ENCODE data around the gene GALNT13. TPM values are rescaled to one million over a fixed set of nuclear protein-coding genes. Genes with fewer than 3 reads are reported as not detected.

Gene GALNT13
- polyA plus RNA-seq, 2 of the 4 experiments (the other 2 are of a cell fraction): 12.1 to 15.6 TPM

DNA sequence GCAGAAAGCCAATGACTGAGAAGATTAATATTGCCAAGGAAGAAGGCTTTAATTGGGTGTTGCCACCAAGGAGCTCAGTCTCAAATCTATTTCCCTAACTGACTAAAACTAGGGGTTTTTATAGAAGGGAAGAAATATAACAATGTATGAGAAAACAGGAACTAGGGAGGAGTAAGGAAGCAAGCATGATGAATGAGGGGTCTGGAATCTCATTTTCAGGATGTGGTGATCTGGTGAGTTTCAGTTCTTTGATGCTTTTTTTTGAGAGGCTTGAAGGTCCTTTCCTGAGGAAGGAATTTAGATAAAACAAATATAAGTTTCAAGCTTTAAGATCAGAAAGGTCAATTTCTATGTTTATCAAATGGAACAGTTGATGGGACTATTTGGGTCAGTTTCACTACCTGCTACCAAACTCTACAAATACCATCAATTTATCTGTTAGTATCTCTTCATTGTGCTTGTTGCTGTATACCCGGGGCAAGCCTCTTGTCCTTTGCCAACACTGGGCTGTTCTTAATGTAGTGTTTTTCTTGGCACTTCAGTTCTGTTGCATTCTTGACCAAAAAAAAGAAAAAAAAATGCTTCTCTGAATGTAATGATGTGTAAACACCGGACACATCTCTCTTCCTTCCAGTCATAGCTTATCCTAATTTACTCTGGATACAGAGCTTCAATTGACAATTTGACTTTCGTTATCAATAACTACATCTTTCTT, 357.0 kb downstream of the GALNT13 start (continued):
- no peak for TF ChIP-seq NPAS2 (CRISPR knock-in tag; IDR thresholded peaks at IDR 0.05; ENCODE audit: borderline replicate concordance)

DNA sequence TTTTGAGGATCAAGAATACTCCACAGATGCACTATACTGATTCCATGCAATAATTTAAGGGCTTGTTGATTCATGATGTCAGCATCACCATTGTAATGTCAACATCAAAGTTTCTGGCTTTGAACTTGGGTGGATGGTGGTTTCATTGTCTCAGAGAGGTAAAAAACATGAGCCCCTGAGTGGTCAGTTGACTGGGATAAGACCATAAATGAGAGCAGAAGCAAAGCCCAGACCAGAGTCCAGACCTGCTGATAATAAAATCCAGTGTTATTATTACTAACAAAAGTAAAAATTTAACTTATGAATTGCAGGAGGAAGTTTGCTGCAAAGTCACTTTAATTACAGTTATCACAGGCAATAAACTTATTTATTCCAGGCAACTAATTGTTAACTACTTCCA, 358.2 kb downstream of the GALNT13 start:
- TF ChIP-seq CBX2 (IDR thresholded peaks at IDR 0.05; ENCODE audit: borderline replicate concordance, low read depth) (no peak), MYC (IDR thresholded peaks at IDR 0.05; ENCODE audit: borderline replicate concordance, low read length) (no peak), FOSL2 (IDR thresholded peaks at IDR 0.05) (no peak), FOSL2 (CRISPR knock-in tag; IDR thresholded peaks at IDR 0.05) (no peak), POLR2AphosphoS2 (conservative IDR thresholded peaks at IDR 0.05; ENCODE audit: low read length) (no peak), RCOR1 (IDR thresholded peaks at IDR 0.05; ENCODE audit: low read depth, low read length) (no peak), HOXB13 (CRISPR knock-in tag; IDR thresholded peaks at IDR 0.05; ENCODE audit: low read depth) (no peak)
- Histone ChIP-seq H3K4me1 (no peaks in the 10 kb centered on the region), H3K27ac (no peak overlapping the region), H3K4me2 (no peak overlapping the region), H3K4me3 (no peak overlapping the region), H3K9me3 (no peaks in the 10 kb centered on the region)
- FAIRE-seq: no peak
- ATAC-seq: no peak
- POLR2A ChIA-PET: no interaction called here
- no peak for DNase-seq (ENCODE audit: low read depth in 1 of 2, low spot score in 1 of 2)
- CTCF ChIA-PET: no interaction called here

DNA sequence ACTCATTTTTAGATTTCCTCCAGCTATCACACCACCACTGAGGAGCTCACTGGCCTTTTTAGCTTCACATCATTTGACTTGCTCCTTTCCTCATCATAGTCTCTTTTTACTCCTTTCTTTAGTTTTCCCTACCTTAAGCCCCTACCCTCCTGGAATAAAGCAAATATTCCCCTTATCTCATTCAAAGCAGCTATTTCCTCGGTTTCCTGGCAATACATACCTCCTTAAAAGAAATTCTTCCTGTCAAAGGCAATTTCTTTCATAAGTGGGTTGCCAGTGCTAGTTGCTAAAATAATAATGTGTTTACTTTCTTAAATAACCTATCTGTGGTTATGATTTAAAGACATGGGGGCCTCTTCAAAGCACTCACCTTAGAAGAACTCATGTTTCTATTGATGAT, 359.3 kb downstream of the GALNT13 start:
- H3K4me3 ChIP-seq: no peak overlapping the region
- TF ChIP-seq HEYL (CRISPR knock-in tag; IDR thresholded peaks at IDR 0.05) (no peak), CHD2 (IDR thresholded peaks at IDR 0.05; ENCODE audit: low read length, partially characterized antibody) (no peak), EP300 (IDR thresholded peaks at IDR 0.05) (no peak), RCOR1 (IDR thresholded peaks at IDR 0.05; ENCODE audit: low read depth, low read length) (no peak), SREBF2 (IDR thresholded peaks at IDR 0.05) (no peak), KDM5A (IDR thresholded peaks at IDR 0.05) (no peak), TFCP2L1 (CRISPR knock-in tag; IDR thresholded peaks at IDR 0.05) (no peak), CBX8 (IDR thresholded peaks at IDR 0.05) (no peak), CHD4 (IDR thresholded peaks at IDR 0.05; ENCODE audit: borderline replicate concordance) (no peak), ZC3H11A (IDR thresholded peaks at IDR 0.05) (no peak)
- TF ChIP-seq, protein P1, sequence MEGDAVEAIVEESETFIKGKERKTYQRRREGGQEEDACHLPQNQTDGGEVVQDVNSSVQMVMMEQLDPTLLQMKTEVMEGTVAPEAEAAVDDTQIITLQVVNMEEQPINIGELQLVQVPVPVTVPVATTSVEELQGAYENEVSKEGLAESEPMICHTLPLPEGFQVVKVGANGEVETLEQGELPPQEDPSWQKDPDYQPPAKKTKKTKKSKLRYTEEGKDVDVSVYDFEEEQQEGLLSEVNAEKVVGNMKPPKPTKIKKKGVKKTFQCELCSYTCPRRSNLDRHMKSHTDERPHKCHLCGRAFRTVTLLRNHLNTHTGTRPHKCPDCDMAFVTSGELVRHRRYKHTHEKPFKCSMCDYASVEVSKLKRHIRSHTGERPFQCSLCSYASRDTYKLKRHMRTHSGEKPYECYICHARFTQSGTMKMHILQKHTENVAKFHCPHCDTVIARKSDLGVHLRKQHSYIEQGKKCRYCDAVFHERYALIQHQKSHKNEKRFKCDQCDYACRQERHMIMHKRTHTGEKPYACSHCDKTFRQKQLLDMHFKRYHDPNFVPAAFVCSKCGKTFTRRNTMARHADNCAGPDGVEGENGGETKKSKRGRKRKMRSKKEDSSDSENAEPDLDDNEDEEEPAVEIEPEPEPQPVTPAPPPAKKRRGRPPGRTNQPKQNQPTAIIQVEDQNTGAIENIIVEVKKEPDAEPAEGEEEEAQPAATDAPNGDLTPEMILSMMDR (IDR thresholded peaks at IDR 0.05): no peak
- TF ChIP-seq, protein P2, sequence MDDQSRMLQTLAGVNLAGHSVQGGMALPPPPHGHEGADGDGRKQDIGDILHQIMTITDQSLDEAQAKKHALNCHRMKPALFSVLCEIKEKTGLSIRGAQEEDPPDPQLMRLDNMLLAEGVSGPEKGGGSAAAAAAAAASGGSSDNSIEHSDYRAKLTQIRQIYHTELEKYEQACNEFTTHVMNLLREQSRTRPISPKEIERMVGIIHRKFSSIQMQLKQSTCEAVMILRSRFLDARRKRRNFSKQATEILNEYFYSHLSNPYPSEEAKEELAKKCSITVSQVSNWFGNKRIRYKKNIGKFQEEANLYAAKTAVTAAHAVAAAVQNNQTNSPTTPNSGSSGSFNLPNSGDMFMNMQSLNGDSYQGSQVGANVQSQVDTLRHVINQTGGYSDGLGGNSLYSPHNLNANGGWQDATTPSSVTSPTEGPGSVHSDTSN (IDR thresholded peaks at IDR 0.05): no peak
- TF ChIP-seq, protein P3, sequence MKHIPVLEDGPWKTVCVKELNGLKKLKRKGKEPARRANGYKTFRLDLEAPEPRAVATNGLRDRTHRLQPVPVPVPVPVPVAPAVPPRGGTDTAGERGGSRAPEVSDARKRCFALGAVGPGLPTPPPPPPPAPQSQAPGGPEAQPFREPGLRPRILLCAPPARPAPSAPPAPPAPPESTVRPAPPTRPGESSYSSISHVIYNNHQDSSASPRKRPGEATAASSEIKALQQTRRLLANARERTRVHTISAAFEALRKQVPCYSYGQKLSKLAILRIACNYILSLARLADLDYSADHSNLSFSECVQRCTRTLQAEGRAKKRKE (CRISPR knock-in tag; IDR thresholded peaks at IDR 0.05; ENCODE audit: low read depth): no peak
- TF ChIP-seq, protein P4, sequence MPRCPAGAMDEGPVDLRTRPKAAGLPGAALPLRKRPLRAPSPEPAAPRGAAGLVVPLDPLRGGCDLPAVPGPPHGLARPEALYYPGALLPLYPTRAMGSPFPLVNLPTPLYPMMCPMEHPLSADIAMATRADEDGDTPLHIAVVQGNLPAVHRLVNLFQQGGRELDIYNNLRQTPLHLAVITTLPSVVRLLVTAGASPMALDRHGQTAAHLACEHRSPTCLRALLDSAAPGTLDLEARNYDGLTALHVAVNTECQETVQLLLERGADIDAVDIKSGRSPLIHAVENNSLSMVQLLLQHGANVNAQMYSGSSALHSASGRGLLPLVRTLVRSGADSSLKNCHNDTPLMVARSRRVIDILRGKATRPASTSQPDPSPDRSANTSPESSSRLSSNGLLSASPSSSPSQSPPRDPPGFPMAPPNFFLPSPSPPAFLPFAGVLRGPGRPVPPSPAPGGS (IDR thresholded peaks at IDR 0.05): no peak
- no peaks in the 10 kb centered on the region for H3K4me1 ChIP-seq
- DNase-seq (ENCODE audit: low read depth in 1 of 2, low spot score in 1 of 2): no peak
- no peak overlapping the region for H3K4me2 ChIP-seq
- no peaks in the 10 kb centered on the region for H3K9me3 ChIP-seq
- CTCF ChIA-PET: no interaction called here
- no peak for ATAC-seq
- 88% methylated on average over 1 of the region's 1 CpG for WGBS (ENCODE audit: missing lambda C conversion rate)
- POLR2A ChIA-PET: no interaction called here
- H3K27ac ChIP-seq: no peak overlapping the region
- no peak for FAIRE-seq
